Neural cell (in vitro differentiated cells): ENCODE data around the gene LSM10.

ENCODE experiments used
- CTCF ChIP-seq: fragments of 450-650 bp; IDR thresholded peaks from 2 replicates; pipeline ENCODE4 v1.5.1; 2014; ENCODE audit warnings: antibody characterized with exemption, mild to moderate bottlenecking, moderate library complexity; ENCODE audit not compliant: poor library complexity, severe bottlenecking
- SMC3 ChIP-seq: fragments of 450-650 bp; conservative IDR thresholded peaks from 2 replicates; pipeline ENCODE4 v1.6.1; 2014; ENCODE audit warnings: antibody characterized with exemption, mild to moderate bottlenecking, moderate library complexity; ENCODE audit not compliant: poor library complexity

- no peak for TF ChIP-seq SMC3
- no peak for TF ChIP-seq CTCF
Measured at GRCh38 chr1:36414384-36414783, 16.7 kb upstream of the LSM10 start.
